HEK293 (cell line): Measurements from ENCODE around the gene ARL2BP.

Experiments
- BCL11A ChIP-seq: fragments of 450-650 bp; formaldehyde crosslinking; IDR thresholded peaks from 2 replicates; pipeline ENCODE4 v1.5.1; 2016; ENCODE audit warnings: low read depth, missing biosample characterization, missing genetic modification characterization
- GLI4 ChIP-seq: fragments of 450-650 bp; formaldehyde crosslinking; IDR thresholded peaks from 2 replicates; pipeline ENCODE4 v1.5.1; 2016; ENCODE audit warnings: missing biosample characterization, missing genetic modification characterization
- YY1 ChIP-seq: fragments of 450-650 bp; formaldehyde crosslinking; IDR thresholded peaks from 2 replicates; pipeline ENCODE4 v1.5.1; 2018; ENCODE audit warnings: missing biosample characterization, missing genetic modification characterization
- ZNF626 ChIP-seq: fragments of 450-650 bp; sonication (Bioruptor Pico); formaldehyde crosslinking; IDR thresholded peaks from 2 replicates; pipeline ENCODE4 v1.5.1; 2018; ENCODE audit warnings: missing biosample characterization, missing genetic modification characterization, inconsistent platforms
- TF ChIP-seq, protein P1 (sequence below): fragments of 450-650 bp; formaldehyde crosslinking; IDR thresholded peaks from 2 replicates; pipeline ENCODE4 v1.5.1; 2016; ENCODE audit warnings: missing biosample characterization, missing genetic modification characterization
- TF ChIP-seq, protein P2 (sequence below): fragments of 450-650 bp; formaldehyde crosslinking; IDR thresholded peaks from 2 replicates; pipeline ENCODE4 v1.5.1; 2016; ENCODE audit warnings: missing biosample characterization, missing genetic modification characterization, low read depth

DNA sequence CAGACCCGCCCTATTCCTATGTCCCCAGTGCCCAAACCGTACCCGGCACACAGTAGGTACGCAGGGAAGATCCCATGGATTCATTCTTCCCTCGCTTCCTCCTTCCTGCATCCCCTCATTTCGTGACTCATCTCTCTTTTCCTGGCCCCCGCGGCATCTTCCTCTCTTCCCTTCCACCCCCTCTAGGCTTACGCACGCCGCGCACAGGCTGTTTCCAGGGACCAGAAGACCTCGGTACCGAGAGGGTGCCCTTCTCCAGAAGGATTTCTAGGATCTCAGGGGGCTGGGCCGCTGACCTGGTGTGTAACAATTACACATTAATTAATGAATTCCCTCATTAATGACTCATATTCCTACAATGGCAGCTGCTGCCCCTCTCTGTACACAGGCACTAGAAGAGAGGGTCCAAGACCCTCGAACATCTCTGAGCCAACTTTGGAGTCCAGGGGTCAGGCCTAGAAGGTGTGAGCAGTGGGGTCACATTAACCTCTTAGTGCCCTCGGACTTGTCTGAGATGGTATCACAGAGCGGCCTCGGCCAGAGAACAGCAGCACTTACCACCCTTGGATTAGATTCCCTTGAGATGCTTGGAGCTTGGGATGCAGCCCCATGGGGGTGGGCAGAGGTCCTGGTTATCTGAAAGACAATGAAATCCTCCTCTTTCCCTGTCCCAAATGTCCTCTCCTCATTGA lies 56.2 kb downstream of the ARL2BP start:
- TF ChIP-seq BCL11A (tag by site-specific recombination) (no peak), YY1 (tag by site-specific recombination) (no peak), ZNF626 (no peak), GLI4 (no peak)
- TF ChIP-seq, protein P1, sequence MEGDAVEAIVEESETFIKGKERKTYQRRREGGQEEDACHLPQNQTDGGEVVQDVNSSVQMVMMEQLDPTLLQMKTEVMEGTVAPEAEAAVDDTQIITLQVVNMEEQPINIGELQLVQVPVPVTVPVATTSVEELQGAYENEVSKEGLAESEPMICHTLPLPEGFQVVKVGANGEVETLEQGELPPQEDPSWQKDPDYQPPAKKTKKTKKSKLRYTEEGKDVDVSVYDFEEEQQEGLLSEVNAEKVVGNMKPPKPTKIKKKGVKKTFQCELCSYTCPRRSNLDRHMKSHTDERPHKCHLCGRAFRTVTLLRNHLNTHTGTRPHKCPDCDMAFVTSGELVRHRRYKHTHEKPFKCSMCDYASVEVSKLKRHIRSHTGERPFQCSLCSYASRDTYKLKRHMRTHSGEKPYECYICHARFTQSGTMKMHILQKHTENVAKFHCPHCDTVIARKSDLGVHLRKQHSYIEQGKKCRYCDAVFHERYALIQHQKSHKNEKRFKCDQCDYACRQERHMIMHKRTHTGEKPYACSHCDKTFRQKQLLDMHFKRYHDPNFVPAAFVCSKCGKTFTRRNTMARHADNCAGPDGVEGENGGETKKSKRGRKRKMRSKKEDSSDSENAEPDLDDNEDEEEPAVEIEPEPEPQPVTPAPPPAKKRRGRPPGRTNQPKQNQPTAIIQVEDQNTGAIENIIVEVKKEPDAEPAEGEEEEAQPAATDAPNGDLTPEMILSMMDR: no peak
- TF ChIP-seq, protein P2, sequence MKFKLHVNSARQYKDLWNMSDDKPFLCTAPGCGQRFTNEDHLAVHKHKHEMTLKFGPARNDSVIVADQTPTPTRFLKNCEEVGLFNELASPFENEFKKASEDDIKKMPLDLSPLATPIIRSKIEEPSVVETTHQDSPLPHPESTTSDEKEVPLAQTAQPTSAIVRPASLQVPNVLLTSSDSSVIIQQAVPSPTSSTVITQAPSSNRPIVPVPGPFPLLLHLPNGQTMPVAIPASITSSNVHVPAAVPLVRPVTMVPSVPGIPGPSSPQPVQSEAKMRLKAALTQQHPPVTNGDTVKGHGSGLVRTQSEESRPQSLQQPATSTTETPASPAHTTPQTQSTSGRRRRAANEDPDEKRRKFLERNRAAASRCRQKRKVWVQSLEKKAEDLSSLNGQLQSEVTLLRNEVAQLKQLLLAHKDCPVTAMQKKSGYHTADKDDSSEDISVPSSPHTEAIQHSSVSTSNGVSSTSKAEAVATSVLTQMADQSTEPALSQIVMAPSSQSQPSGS (tag by site-specific recombination): no peak
